IPS DF 6.9 (cell line): Measurements from ENCODE around the gene MSMO1.

Experiments used
- DNase-seq: peaks from one replicate; pipeline ENCODE4 v3.0.0-alpha.2; 2013; ENCODE audit warnings: low read depth, low spot score
- H3K27ac ChIP-seq: one replicate; pipeline ENCODE4 v1.5.1; 2013; ENCODE audit warnings: low read length, control low read depth
- H3K27me3 ChIP-seq: 2 replicates; pipeline ENCODE4 v1.6.1; 2013; ENCODE audit warnings: mild to moderate bottlenecking, low read length; ENCODE audit not compliant: control insufficient read depth, insufficient read depth
- H3K36me3 ChIP-seq: 2 replicates; pipeline ENCODE4 v1.6.1; 2013; ENCODE audit warnings: low read length; ENCODE audit not compliant: control insufficient read depth, insufficient read depth
- H3K4me1 ChIP-seq: 2 replicates; pipeline ENCODE4 v1.6.1; 2013; ENCODE audit warnings: low read length; ENCODE audit not compliant: control insufficient read depth, insufficient read depth
- H3K4me3 ChIP-seq: 2 replicates; pipeline ENCODE4 v1.5.1; 2013; ENCODE audit warnings: mild to moderate bottlenecking, low read length
- H3K9me3 ChIP-seq: 2 replicates; pipeline ENCODE4 v1.6.1; 2013; ENCODE audit warnings: low read length, inconsistent platforms; ENCODE audit not compliant: control insufficient read depth, insufficient read depth
- WGBS: extraction: QIAGEN DNeasy Blood & Tissue Kit; methylation state at CpG from one replicate; pipeline ENCODE4 v1.1.7; 2013; ENCODE audit warnings: mixed read lengths, missing lambda C conversion rate; ENCODE audit not compliant: insufficient read length, insufficient coverage; 5-methylcytosine and 5-hydroxymethylcytosine counted together

The MSMO1 gene

GRCh38 chr4:165360041-165360695 lies 32.7 kb downstream of the MSMO1 start:
- Histone ChIP-seq H3K36me3 (no peaks in the 10 kb centered on the region), H3K4me3 (no peak overlapping the region), H3K4me1 (no peaks in the 10 kb centered on the region), H3K9me3 (no peaks in the 10 kb centered on the region), H3K27me3 (no peaks in the 10 kb centered on the region), H3K27ac (no peak overlapping the region)
- WGBS = no CpG with 5 or more reads among the region's 6 CpGs
- no peak for DNase-seq

GRCh38 chr4:165360985-165361670 lies 33.7 kb downstream of the MSMO1 start:
- no CpG with 5 or more reads among the region's 7 CpGs for WGBS
- Histone ChIP-seq H3K4me1 (no peaks in the 10 kb centered on the region), H3K4me3 (no peak overlapping the region), H3K27me3 (no peaks in the 10 kb centered on the region), H3K9me3 (no peaks in the 10 kb centered on the region), H3K27ac (no peak overlapping the region), H3K36me3 (no peaks in the 10 kb centered on the region)
- no peak for DNase-seq

GRCh38 chr4:165361810-165362209 lies 34.3 kb downstream of the MSMO1 start:
- H3K4me3 ChIP-seq = no peak overlapping the region
- whole genome bisulfite sequencing = no CpG with 5 or more reads among the region's 2 CpGs
- no peak for DNase-seq
- no peaks in the 10 kb centered on the region for H3K4me1 ChIP-seq
- H3K9me3 ChIP-seq = no peaks in the 10 kb centered on the region
- no peaks in the 10 kb centered on the region for H3K27me3 ChIP-seq
- no peaks in the 10 kb centered on the region for H3K36me3 ChIP-seq
- H3K27ac ChIP-seq = no peak overlapping the region

- Histone ChIP-seq H3K27me3 (no peaks in the 10 kb centered on the region), H3K27ac (no peak overlapping the region), H3K4me1 (peaks cover 2% of the 10 kb centered on the region; the same call in 1 of the 2 replicates), H3K36me3 (no peaks in the 10 kb centered on the region), H3K9me3 (no peaks in the 10 kb centered on the region), H3K4me3 (no peak overlapping the region)
- WGBS = no CpG with 5 or more reads among the region's 2 CpGs
- no peak for DNase-seq
These were observed 37.1 kb downstream of the MSMO1 start for GRCh38 chr4:165364452-165365080.

GRCh38 chr4:165367040-165367439 lies 39.6 kb downstream of the MSMO1 start:
- Histone ChIP-seq H3K36me3 (no peaks in the 10 kb centered on the region), H3K4me3 (no peak overlapping the region), H3K27ac (no peak overlapping the region), H3K27me3 (no peaks in the 10 kb centered on the region), H3K9me3 (no peaks in the 10 kb centered on the region), H3K4me1 (peaks cover 2% of the 10 kb centered on the region; the same call in 1 of the 2 replicates)
- no peak for DNase-seq
- no CpG with 5 or more reads among the region's 4 CpGs for WGBS

- Histone ChIP-seq H3K27me3 (no peaks in the 10 kb centered on the region), H3K9me3 (no peaks in the 10 kb centered on the region), H3K27ac (no peak overlapping the region), H3K4me3 (no peak overlapping the region), H3K36me3 (no peaks in the 10 kb centered on the region), H3K4me1 (peaks cover 2% of the 10 kb centered on the region; the same call in 1 of the 2 replicates)
- no CpG with 5 or more reads among the region's 1 CpG for WGBS
- no peak for DNase-seq
These were observed 40.6 kb downstream of the MSMO1 start for GRCh38 chr4:165368114-165368513.

- Histone ChIP-seq H3K9me3 (no peaks in the 10 kb centered on the region), H3K4me3 (no peak overlapping the region), H3K27ac (no peak overlapping the region), H3K36me3 (no peaks in the 10 kb centered on the region), H3K27me3 (no peaks in the 10 kb centered on the region), H3K4me1 (peaks cover 2% of the 10 kb centered on the region; the same call in 1 of the 2 replicates)
- DNase-seq = no peak
- no CpG with 5 or more reads among the region's 1 CpG for WGBS
These were observed 41.1 kb downstream of the MSMO1 start for GRCh38 chr4:165368567-165368966.

GRCh38 chr4:165369522-165369921 lies 42.1 kb downstream of the MSMO1 start:
- H3K27me3 ChIP-seq = no peaks in the 10 kb centered on the region
- no CpG with 5 or more reads among the region's 5 CpGs for WGBS
- no peaks in the 10 kb centered on the region for H3K9me3 ChIP-seq
- no peak for DNase-seq
- no peak overlapping the region for H3K4me3 ChIP-seq
- no peaks in the 10 kb centered on the region for H3K36me3 ChIP-seq
- H3K27ac ChIP-seq = no peak overlapping the region
- peaks cover 2% of the 10 kb centered on the region; the same call in 1 of the 2 replicates for H3K4me1 ChIP-seq

GRCh38 chr4:165370530-165370929 lies 43.1 kb downstream of the MSMO1 start:
- no peaks in the 10 kb centered on the region for H3K27me3 ChIP-seq
- WGBS = no CpG with 5 or more reads among the region's 1 CpG
- no peaks in the 10 kb centered on the region for H3K9me3 ChIP-seq
- H3K27ac ChIP-seq = no peak overlapping the region
- H3K4me1 ChIP-seq = peaks cover 2% of the 10 kb centered on the region; the same call in 1 of the 2 replicates
- no peak overlapping the region for H3K4me3 ChIP-seq
- no peak for DNase-seq
- no peaks in the 10 kb centered on the region for H3K36me3 ChIP-seq

GRCh38 chr4:165375465-165375864 lies 48.0 kb downstream of the MSMO1 start:
- H3K27ac ChIP-seq = no peak overlapping the region
- no CpG with 5 or more reads among the region's 2 CpGs for WGBS
- no peak for DNase-seq
- H3K4me1 ChIP-seq = no peaks in the 10 kb centered on the region
- no peaks in the 10 kb centered on the region for H3K36me3 ChIP-seq
- no peaks in the 10 kb centered on the region for H3K9me3 ChIP-seq
- H3K4me3 ChIP-seq = no peak overlapping the region
- no peaks in the 10 kb centered on the region; the same call in 1 of the 2 replicates for H3K27me3 ChIP-seq
